DND-41 (cell line): ENCODE results near the gene VAC14.

ENCODE experiments used
- CTCF ChIP-seq: IDR thresholded peaks from 2 replicates; pipeline ENCODE4 v1.5.1; 2012; ENCODE audit warnings: borderline replicate concordance, low read length, moderate library complexity, mild to moderate bottlenecking; ENCODE audit not compliant: poor library complexity, severe bottlenecking; ENCODE audit errors: extremely low read depth
- EZH2 ChIP-seq: IDR thresholded peaks from 3 replicates; pipeline ENCODE4 v1.6.1; 2012; ENCODE audit warnings: borderline replicate concordance, low read depth, mild to moderate bottlenecking, moderate library complexity, low read length, inconsistent platforms; ENCODE audit not compliant: severe bottlenecking

- TF ChIP-seq CTCF: no peak
- no peak for TF ChIP-seq EZH2
These were observed 85.0 kb downstream of the VAC14 start for GRCh38 chr16:70715860-70716357.
